NCI-H2107 treated with DMSO at 0.1 percent for 48 hours (cell line): Measurements from ENCODE around the gene TAC1.
"Not testable (repeated sequence)": the region's sequence is repeated elsewhere in the genome, so short reads cannot be mapped to it uniquely, and the experiment has no call there.

Experiments
- DNase-seq: peaks from one replicate; lab custom pipeline; 2025; ENCODE audit not compliant: unreplicated experiment; lab: John Stamatoyannopoulos, UW

TAC1 gene

GRCh38 chr7:97731736-97732564 lies at the start of gene TAC1:
Gene TAC1, plus strand, starts transcription at chr7:97732086. Its CDS starts 527 bp downstream, at chr7:97732613.
- DNase-seq = no peak

GRCh38 chr7:97685952-97686351 lies 45.9 kb upstream of the TAC1 start:
- no peak for DNase-seq

- DNase-seq = no peak
These were observed 38.3 kb upstream of the TAC1 start for GRCh38 chr7:97693586-97693985.

GRCh38 chr7:97694355-97694754 lies 37.5 kb upstream of the TAC1 start:
- no peak for DNase-seq

- DNase-seq = no peak
These were observed 34.5 kb upstream of the TAC1 start for GRCh38 chr7:97697396-97697795.

GRCh38 chr7:97722386-97722785 lies 9.5 kb upstream of the TAC1 start:
- no peak for DNase-seq

GRCh38 chr7:97732565-97733275 lies 834 bp downstream of the TAC1 start:
- DNase-seq = no peak

- no peak for DNase-seq
These were observed 1.6 kb downstream of the TAC1 start for GRCh38 chr7:97733276-97734161.

GRCh38 chr7:97734255-97734654 lies 2.4 kb downstream of the TAC1 start:
- no peak for DNase-seq

- DNase-seq = no peak
These were observed 3.2 kb downstream of the TAC1 start for GRCh38 chr7:97735075-97735474.

- no peak for DNase-seq
These were observed 16.6 kb downstream of the TAC1 start for GRCh38 chr7:97748482-97748881.

GRCh38 chr7:97751566-97751965 lies 19.7 kb downstream of the TAC1 start:
- no peak for DNase-seq

- no peak for DNase-seq
These were observed 20.3 kb downstream of the TAC1 start for GRCh38 chr7:97752215-97752614.

- DNase-seq = no peak
These were observed 25.9 kb downstream of the TAC1 start for GRCh38 chr7:97757824-97758223.

GRCh38 chr7:97770850-97771249 lies 39.0 kb downstream of the TAC1 start:
- DNase-seq = no peak

GRCh38 chr7:97771576-97771975 lies 39.7 kb downstream of the TAC1 start:
- DNase-seq = no peak

GRCh38 chr7:97772045-97772901 lies 40.4 kb downstream of the TAC1 start:
- DNase-seq = peak; percentile 26

GRCh38 chr7:97786398-97786797 lies 54.5 kb downstream of the TAC1 start:
- DNase-seq = not testable (repeated sequence)
